Natural killer cell (primary cell): Measurements from ENCODE around the gene VASN. TPM values are rescaled to one million over a fixed set of nuclear protein-coding genes. Genes with fewer than 3 reads are reported as not detected.

Experiments
- ATAC-seq, 3 donors: fragments of 150-1000 bp in 2 of 3; fragments of 200-7000 bp in 1 of 3; cut with Tn5 transposase; 1 replicate in 1 of 3; 2 replicates in 2 of 3; pipeline ENCODE4 v1.10.0; 2021; ENCODE audit warnings: mild to moderate bottlenecking in 2 of 3, moderate library complexity in 2 of 3
- DNase-seq, 2 donors: peaks; one replicate each; pipeline versions ENCODE4 v3.0.0 to v3.0.0-alpha.2; 2013 to 2021; ENCODE audit warnings: mixed read lengths in 1 of 2
- H3K27ac ChIP-seq: one replicate; pipeline ENCODE4 v1.5.1; 2013; ENCODE audit warnings: mild to moderate bottlenecking, low read length
- H3K27me3 ChIP-seq: one replicate; pipeline ENCODE4 v1.6.1; 2013; ENCODE audit warnings: low read length; ENCODE audit not compliant: control insufficient read depth, insufficient read depth
- H3K36me3 ChIP-seq: one replicate; pipeline ENCODE4 v1.6.1; 2013; ENCODE audit warnings: low read length; ENCODE audit not compliant: control insufficient read depth, insufficient read depth
- H3K4me1 ChIP-seq: one replicate; pipeline ENCODE4 v1.6.1; 2013; ENCODE audit warnings: low read length; ENCODE audit not compliant: control insufficient read depth, insufficient read depth
- H3K4me3 ChIP-seq: one replicate; pipeline ENCODE4 v1.5.1; 2013; ENCODE audit warnings: low read length
- H3K9me3 ChIP-seq: one replicate; pipeline ENCODE4 v1.6.1; 2013; ENCODE audit warnings: low read length; ENCODE audit not compliant: control insufficient read depth, insufficient read depth
- H3K27ac Mint-ChIP-seq, 2 donors: one replicate each; pipeline ENCODE4 v1.8.0; 2022; ENCODE audit warnings: mild to moderate bottlenecking in 2 of 2, mixed read lengths in 2 of 2, moderate library complexity in 1 of 2
- H3K27me3 Mint-ChIP-seq, 2 donors: one replicate each; pipeline ENCODE4 v1.8.0; 2022; ENCODE audit warnings: low read depth in 2 of 2, mixed read lengths in 2 of 2
- H3K36me3 Mint-ChIP-seq: one replicate; pipeline ENCODE4 v1.8.0; 2022; ENCODE audit warnings: mixed read lengths
- H3K4me1 Mint-ChIP-seq, 2 donors: one replicate each; pipeline ENCODE4 v1.8.0; 2022; ENCODE audit warnings: mixed read lengths in 2 of 2
- H3K4me3 Mint-ChIP-seq: one replicate; pipeline ENCODE4 v1.8.0; 2022; ENCODE audit warnings: mild to moderate bottlenecking, moderate library complexity, mixed read lengths
- H3K9me3 Mint-ChIP-seq, 2 donors: one replicate each; pipeline ENCODE4 v1.8.0; 2022; ENCODE audit warnings: mixed read lengths in 2 of 2
- CTCF ChIP-seq: fragments of 200-600 bp; IDR thresholded peaks from one replicate; pipeline ENCODE4 v1.8.0; 2022; ENCODE audit warnings: antibody characterized with exemption
- WGBS: methylation state at CpG from one replicate; pipeline ENCODE4 v1.1.7; 2013; ENCODE audit warnings: missing lambda C conversion rate; ENCODE audit not compliant: insufficient coverage; 5-methylcytosine and 5-hydroxymethylcytosine counted together
- intact Hi-C: fragments of 100-400 bp; cut with micrococcal nuclease; formaldehyde crosslinking; loops from one replicate; pipeline ENCODE4 v1.14.2; 2022
- total RNA-seq, 4 donors: library from RNA; stranded (reverse); fragments of 120-200 nt in 1 of 4; gene quantifications; one replicate each; pipeline versions ENCODE4 v1.2.3 to v1.2.4, GENCODE V29; 2013 to 2022

The VASN gene
- total RNA-seq, 3 donors from 2014 or later (not counting 1 experiment from before 2014, with no cell fraction given) = 0.35 to 0.93 (median 0.78) TPM

DNA sequence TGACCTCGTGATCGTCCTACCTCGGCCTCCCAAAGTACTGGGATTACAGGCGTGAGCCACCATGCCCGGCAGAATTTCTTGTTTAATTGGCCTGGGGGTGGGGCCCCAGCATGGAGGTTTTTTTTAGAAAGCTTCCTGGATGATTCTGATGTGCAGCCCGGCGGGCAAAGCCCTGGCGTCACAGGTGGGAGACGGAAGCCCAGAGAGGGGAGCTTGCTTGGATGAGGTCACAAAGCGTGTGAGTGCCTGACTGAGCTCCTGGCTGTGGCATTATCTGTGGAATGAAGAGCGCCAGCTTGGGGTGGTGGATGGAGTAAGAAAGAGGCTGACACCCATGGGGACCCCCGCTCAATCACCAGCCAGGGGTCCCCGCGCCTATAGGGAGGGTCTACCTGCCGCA, 4.1 kb downstream of the VASN start:
- H3K27ac Mint-ChIP-seq = peak overlapping the region; percentile 33 to 56
- H3K36me3 ChIP-seq = peaks cover 15% of the 10 kb centered on the region
- ATAC-seq (no peak), DNase-seq (no peak)
- no peaks in the 10 kb centered on the region for H3K36me3 Mint-ChIP-seq
- H3K27me3 ChIP-seq = no peaks in the 10 kb centered on the region
- peak overlapping the region; percentile 53 for H3K4me3 Mint-ChIP-seq
- H3K27ac ChIP-seq = no peak overlapping the region
- H3K4me1 Mint-ChIP-seq = peaks cover 0 to 27% of the 10 kb centered on the region in 2 donors
- H3K4me1 ChIP-seq = peaks cover 27% of the 10 kb centered on the region
- H3K9me3 ChIP-seq = no peaks in the 10 kb centered on the region
- no peak for TF ChIP-seq CTCF
- WGBS = 96% methylated on average over 15 of the region's 15 CpGs
- no peaks in the 10 kb centered on the region for H3K27me3 Mint-ChIP-seq
- H3K4me3 ChIP-seq = no peak overlapping the region
- intact Hi-C loops = no loop called here
- H3K9me3 Mint-ChIP-seq = no peaks in the 10 kb centered on the region

- Mint-ChIP-seq H3K4me3 (no peak overlapping the region), H3K36me3 (no peaks in the 10 kb centered on the region), H3K27ac (peak overlapping the region in 1 of 2 donors; percentile 56), H3K4me1 (peaks cover 0 to 31% of the 10 kb centered on the region in 2 donors), H3K9me3 (no peaks in the 10 kb centered on the region), H3K27me3 (no peaks in the 10 kb centered on the region)
- DNase-seq (no peak), ATAC-seq (no peak)
- no peak overlapping the region for H3K27ac ChIP-seq
- H3K4me1 ChIP-seq = peaks cover 22% of the 10 kb centered on the region
- H3K36me3 ChIP-seq = peaks cover 19% of the 10 kb centered on the region
- intact Hi-C loops = no loop called here
- 97% methylated on average over 30 of the region's 31 CpGs for WGBS
- no peak overlapping the region for H3K4me3 ChIP-seq
- H3K9me3 ChIP-seq = no peaks in the 10 kb centered on the region
- no peaks in the 10 kb centered on the region for H3K27me3 ChIP-seq
- TF ChIP-seq CTCF = no peak
Measured at GRCh38 chr16:4376126-4376892, 4.7 kb downstream of the VASN start.

DNA sequence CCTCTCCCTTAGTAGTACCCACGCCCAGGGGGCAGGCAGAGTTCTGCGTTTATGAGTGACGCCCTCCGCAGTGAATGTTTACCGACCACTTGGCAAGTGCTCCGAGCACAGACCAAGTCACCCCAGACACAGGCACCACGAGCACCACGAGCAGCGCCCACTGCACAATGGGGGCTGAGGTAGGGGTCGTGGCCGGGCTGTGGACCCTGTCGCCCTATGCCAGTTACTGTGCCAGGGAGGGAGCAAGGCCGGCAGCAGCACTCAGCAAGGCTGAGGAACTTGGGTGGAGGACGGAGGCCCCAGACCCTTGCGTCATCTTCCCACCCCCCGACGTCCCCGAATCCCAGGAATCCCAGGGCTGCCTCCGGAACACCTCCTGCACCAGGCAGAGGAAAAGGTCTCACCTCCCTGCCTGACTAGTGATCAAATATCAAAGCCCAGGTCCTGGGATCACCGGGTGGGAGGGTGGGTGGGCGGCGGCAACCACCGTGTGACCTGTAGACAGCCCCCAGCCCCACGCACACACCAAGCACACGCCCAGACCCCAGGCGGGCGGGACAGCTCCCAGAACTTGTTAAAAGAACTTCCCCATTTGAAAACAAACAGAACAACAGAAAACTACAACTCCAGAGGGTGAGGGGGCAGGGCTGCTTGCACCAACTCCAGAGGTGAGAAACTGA, 5.4 kb downstream of the VASN start:
- 97% methylated on average over 27 of the region's 27 CpGs for WGBS
- no peak overlapping the region for H3K27ac Mint-ChIP-seq

More for the DNA sequence above, 5.4 kb downstream of the VASN start:
- DNase-seq (no peak), ATAC-seq (no peak)
- H3K27ac ChIP-seq = no peak overlapping the region
- no peaks in the 10 kb centered on the region for H3K9me3 ChIP-seq
- H3K36me3 ChIP-seq = peaks cover 19% of the 10 kb centered on the region
- intact Hi-C loops = no loop called here
- Mint-ChIP-seq H3K36me3 (no peaks in the 10 kb centered on the region), H3K4me1 (peaks cover 0 to 30% of the 10 kb centered on the region in 2 donors), H3K9me3 (no peaks in the 10 kb centered on the region), H3K4me3 (no peak overlapping the region), H3K27me3 (no peaks in the 10 kb centered on the region)
- peaks cover 19% of the 10 kb centered on the region for H3K4me1 ChIP-seq
- TF ChIP-seq CTCF = no peak
- H3K27me3 ChIP-seq = no peaks in the 10 kb centered on the region
- no peak overlapping the region for H3K4me3 ChIP-seq
